Heart left ventricle (tissue), 16 donors: ENCODE measurements around the gene GNS. TPM values are rescaled to one million over a fixed set of nuclear protein-coding genes. Genes with fewer than 3 reads are reported as not detected.

Experiments used
- ATAC-seq, 4 donors: fragments of 200-7000 bp; cut with Tn5 transposase; one replicate each; pipeline ENCODE4 v1.9.1; 2020 to 2022; ENCODE audit warnings: moderate library complexity in 4 of 4, mild to moderate bottlenecking in 3 of 4, moderate number of reproducible peaks in 1 of 4
- DNase-seq, 5 donors: peaks; one replicate each; pipeline ENCODE4 v3.0.0-alpha.2; 2020
- H3K27ac ChIP-seq, 12 donors: fragments of 200-600 bp; sonication (generic) in 4 of 12; one replicate each; pipeline versions ENCODE4 v1.5.0 to v1.8.0; 2016 to 2022; ENCODE audit warnings: mild to moderate bottlenecking in 2 of 12
- H3K27me3 ChIP-seq, 9 donors: fragments of 200-600 bp; sonication (generic) in 2 of 9; one replicate each; pipeline versions ENCODE4 v1.5.1 to v1.8.0; 2016 to 2022; ENCODE audit warnings: mild to moderate bottlenecking in 3 of 9
- H3K36me3 ChIP-seq, 9 donors: fragments of 200-600 bp; sonication (generic) in 2 of 9; one replicate each; pipeline versions ENCODE4 v1.5.0 to v1.8.0; 2018 to 2022; ENCODE audit warnings: mild to moderate bottlenecking in 2 of 9
- H3K4me1 ChIP-seq, 12 donors: fragments of 200-600 bp; sonication (generic) in 4 of 12; one replicate each; pipeline versions ENCODE4 v1.5.0 to v1.8.0; 2016 to 2022; ENCODE audit warnings: mild to moderate bottlenecking in 3 of 12
- H3K4me3 ChIP-seq, 12 donors: fragments of 200-600 bp; sonication (generic) in 4 of 12; one replicate each; pipeline versions ENCODE4 v1.5.0 to v1.8.0; 2017 to 2022; ENCODE audit warnings: mild to moderate bottlenecking in 9 of 12, moderate library complexity in 4 of 12
- H3K9me3 ChIP-seq, 12 donors: fragments of 200-600 bp; sonication (generic) in 4 of 12; one replicate each; pipeline versions ENCODE4 v1.5.0 to v1.8.0; 2016 to 2022; ENCODE audit warnings: mild to moderate bottlenecking in 1 of 12
- CTCF ChIP-seq, 12 donors: fragments of 200-600 bp; sonication (generic) in 4 of 12; IDR thresholded peaks; one replicate each; pipeline versions ENCODE4 v1.5.0 to v1.8.0; 2018 to 2022; ENCODE audit warnings: antibody characterized with exemption in 12 of 12, mild to moderate bottlenecking in 5 of 12
- POLR2A ChIP-seq, 2 donors: fragments of 450-650 bp; IDR thresholded peaks; one replicate each; pipeline ENCODE4 v1.6.1; 2017; ENCODE audit warnings: antibody characterized with exemption in 2 of 2, mild to moderate bottlenecking in 2 of 2, moderate library complexity in 2 of 2
- WGBS, 4 donors: extraction: QIAGEN DNeasy Blood & Tissue Kit in 2 of 4; methylation state at CpG; one replicate each; pipeline versions ENCODE4 v1.1.5 to v1.1.7; 2013 to 2018; 5-methylcytosine and 5-hydroxymethylcytosine counted together
- intact Hi-C, 10 donors: fragments of 100-400 bp; cut with DNase I; formaldehyde crosslinking; loops; one replicate each; pipeline versions ENCODE4 v1.11.1 to v1.14.2; 2022
- polyA plus RNA-seq, 2 donors: library from polyadenylated mRNA; stranded (reverse); fragments of 200-250 nt; gene quantifications; one replicate each; pipeline ENCODE4 v1.2.3, GENCODE V29; 2013
- total RNA-seq, 9 donors: library from RNA; depleted of rRNA in 2 of 9; stranded (reverse); fragments of >200 nt in 2 of 9; fragmentation: NEBNext Ultra II Directional in 3 of 9; extraction: Animal tissue kit (Norgen Biotek cat#: 25700) in 3 of 9; gene quantifications; one replicate each; pipeline versions ENCODE4 v1.1.0 to v1.2.4, GENCODE V29; 2016 to 2023
- donor health status: ischemic (EF 13 %, LVEDD 7.1; RV severe dilation, severe dysfunction).
- donor health status: healthy with polysubstance abuse.
- donor health status: DM: no; HTN: yes; CAD: no.
- donor health status: DM: no; HTN: no; CAD: no.
- donor health status: ischemic (EF 25% LVEDD 6.9; RV normal size, moderate dysfunction).
- donor health status: ischemic (EF 25% LVEDD 5.7; RV mildly dilated, moderate dysfunction).
- donor health status: healthy.
- donor health status: DM: yes; HTN: yes; CAD: no.
- donor health status: ischemic (EF 35%, LVEDD 5.7; RV mildly dilated, moderate dysfunction).
- donor health status: nonischemic (EF 11% LVEDD 7.7; RV severe dilation, severe dysfunction).
- donor health status: DM: yes; HTN: yes; CAD: no.
- donor health status: PGD.
- donor health status: ischemic (EF 29% LVEDD 5.4; RV normal size, mild dysfunction).
- donor health status: nonischemic (EF 23%, LVEDD 6.1; RV moderate dilation, normal function).

The GNS gene
- total and polyA plus RNA-seq, 11 donors = 22.0 to 246 (median 115) TPM

GRCh38 chr12:64793610-64794009 lies 34.4 kb upstream of the GNS start:
- DNase-seq (no peak), ATAC-seq (no peak)
- Histone ChIP-seq H3K4me3 (no peak overlapping the region), H3K9me3 (no peaks in the 10 kb centered on the region), H3K36me3 (no peaks in the 10 kb centered on the region), H3K27me3 (no peaks in the 10 kb centered on the region), H3K4me1 (peaks cover 0 to 5% (median 0%) of the 10 kb centered on the region in 12 donors), H3K27ac (no peak overlapping the region)
- TF ChIP-seq CTCF (IDR thresholded peaks at IDR 0.05) = no peak
- no peak for TF ChIP-seq POLR2A (IDR thresholded peaks at IDR 0.05)
- intact Hi-C loops = loop anchor here in 2 of 10 donors (10.0 kb wide), 2 partner anchors 331 to 441 kb away; partner anchors contain the start of gene WIF1 (in 1 of the 2)
- 61 to 72% (median 65%) methylated on average over 3 of the region's 3 CpGs for whole genome bisulfite sequencing, 4 donors

DNA sequence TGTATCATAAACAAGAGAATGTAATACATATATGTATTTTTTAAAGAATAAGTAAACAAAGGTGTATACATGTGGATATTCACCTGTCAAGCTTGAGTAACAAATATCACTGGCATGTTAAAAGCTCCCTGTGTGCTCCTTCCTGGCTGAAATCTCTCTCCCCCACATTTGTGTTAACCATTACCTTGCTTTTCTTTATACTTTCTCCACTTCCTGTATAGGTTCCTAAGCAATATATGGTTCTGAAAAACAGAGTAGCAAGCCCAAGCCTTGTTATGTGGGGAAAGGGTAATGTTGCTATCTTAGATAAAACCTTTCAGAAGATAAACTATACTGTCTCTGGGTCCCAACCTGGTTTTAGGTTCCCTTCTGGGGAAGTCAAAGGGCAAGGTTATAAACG lies 32.9 kb upstream of the GNS start:
- no peak for TF ChIP-seq CTCF (IDR thresholded peaks at IDR 0.05)
- no peak for TF ChIP-seq POLR2A (IDR thresholded peaks at IDR 0.05)
- intact Hi-C loops = loop anchor here in 2 of 10 donors (10.0 kb wide), 2 partner anchors 333 to 443 kb away; partner anchors contain the start of gene WIF1 (in 1 of the 2)
- H3K36me3 ChIP-seq = no peaks in the 10 kb centered on the region
- H3K9me3 ChIP-seq = no peaks in the 10 kb centered on the region
- ATAC-seq (no peak), DNase-seq (no peak)
- peaks cover 0 to 5% (median 0%) of the 10 kb centered on the region in 12 donors for H3K4me1 ChIP-seq
- H3K4me3 ChIP-seq = no peak overlapping the region
- no peak overlapping the region for H3K27ac ChIP-seq
- H3K27me3 ChIP-seq = no peaks in the 10 kb centered on the region
- WGBS, 4 donors = 58 to 79% (median 76%) methylated on average over 1 of the region's 1 CpG

GRCh38 chr12:64791036-64791435 lies 31.8 kb upstream of the GNS start:
- TF ChIP-seq POLR2A (IDR thresholded peaks at IDR 0.05) = no peak
- no peak for TF ChIP-seq CTCF (IDR thresholded peaks at IDR 0.05)
- no peaks in the 10 kb centered on the region for H3K9me3 ChIP-seq
- H3K4me1 ChIP-seq = peaks cover 0 to 3% (median 0%) of the 10 kb centered on the region in 12 donors
- no peak for ATAC-seq
- H3K36me3 ChIP-seq = no peaks in the 10 kb centered on the region
- H3K27me3 ChIP-seq = no peaks in the 10 kb centered on the region
- DNase-seq = no peak
- H3K4me3 ChIP-seq = no peak overlapping the region
- no peak overlapping the region for H3K27ac ChIP-seq
- intact Hi-C loops = loop anchor here in 2 of 10 donors (10.0 kb wide), 2 partner anchors 334 to 444 kb away; partner anchors contain the start of gene WIF1 (in 1 of the 2)

- H3K27me3 ChIP-seq = peaks cover 0 to 7% (median 0%) of the 10 kb centered on the region in 9 donors
- H3K27ac ChIP-seq = no peak overlapping the region
- H3K9me3 ChIP-seq = no peaks in the 10 kb centered on the region
- intact Hi-C loops = loop anchor here in 2 of 10 donors (10.0 kb wide), 2 partner anchors 335 to 445 kb away; partner anchors contain the start of gene WIF1 (in 1 of the 2)
- ATAC-seq (no peak), DNase-seq (no peak)
- H3K36me3 ChIP-seq = no peaks in the 10 kb centered on the region
- WGBS, 4 donors = 83 to 88% (median 85%) methylated on average over 1 of the region's 1 CpG
- TF ChIP-seq CTCF (IDR thresholded peaks at IDR 0.05) (no peak), POLR2A (IDR thresholded peaks at IDR 0.05) (no peak)
- no peaks in the 10 kb centered on the region for H3K4me1 ChIP-seq
- H3K4me3 ChIP-seq = no peak overlapping the region
Observed at GRCh38 chr12:64790166-64790565, 31.0 kb upstream of the GNS start.
